ENCODE measurements around the gene ADAP1.
A peak's percentile ranks its signal among the peaks of the same experiment; 100 is the strongest.
"Not testable (repeated sequence)": the region's sequence is repeated elsewhere in the genome, so short reads cannot be mapped to it uniquely, and the experiment has no call there.

ADAP1 gene, protein sequence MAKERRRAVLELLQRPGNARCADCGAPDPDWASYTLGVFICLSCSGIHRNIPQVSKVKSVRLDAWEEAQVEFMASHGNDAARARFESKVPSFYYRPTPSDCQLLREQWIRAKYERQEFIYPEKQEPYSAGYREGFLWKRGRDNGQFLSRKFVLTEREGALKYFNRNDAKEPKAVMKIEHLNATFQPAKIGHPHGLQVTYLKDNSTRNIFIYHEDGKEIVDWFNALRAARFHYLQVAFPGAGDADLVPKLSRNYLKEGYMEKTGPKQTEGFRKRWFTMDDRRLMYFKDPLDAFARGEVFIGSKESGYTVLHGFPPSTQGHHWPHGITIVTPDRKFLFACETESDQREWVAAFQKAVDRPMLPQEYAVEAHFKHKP

DNA sequence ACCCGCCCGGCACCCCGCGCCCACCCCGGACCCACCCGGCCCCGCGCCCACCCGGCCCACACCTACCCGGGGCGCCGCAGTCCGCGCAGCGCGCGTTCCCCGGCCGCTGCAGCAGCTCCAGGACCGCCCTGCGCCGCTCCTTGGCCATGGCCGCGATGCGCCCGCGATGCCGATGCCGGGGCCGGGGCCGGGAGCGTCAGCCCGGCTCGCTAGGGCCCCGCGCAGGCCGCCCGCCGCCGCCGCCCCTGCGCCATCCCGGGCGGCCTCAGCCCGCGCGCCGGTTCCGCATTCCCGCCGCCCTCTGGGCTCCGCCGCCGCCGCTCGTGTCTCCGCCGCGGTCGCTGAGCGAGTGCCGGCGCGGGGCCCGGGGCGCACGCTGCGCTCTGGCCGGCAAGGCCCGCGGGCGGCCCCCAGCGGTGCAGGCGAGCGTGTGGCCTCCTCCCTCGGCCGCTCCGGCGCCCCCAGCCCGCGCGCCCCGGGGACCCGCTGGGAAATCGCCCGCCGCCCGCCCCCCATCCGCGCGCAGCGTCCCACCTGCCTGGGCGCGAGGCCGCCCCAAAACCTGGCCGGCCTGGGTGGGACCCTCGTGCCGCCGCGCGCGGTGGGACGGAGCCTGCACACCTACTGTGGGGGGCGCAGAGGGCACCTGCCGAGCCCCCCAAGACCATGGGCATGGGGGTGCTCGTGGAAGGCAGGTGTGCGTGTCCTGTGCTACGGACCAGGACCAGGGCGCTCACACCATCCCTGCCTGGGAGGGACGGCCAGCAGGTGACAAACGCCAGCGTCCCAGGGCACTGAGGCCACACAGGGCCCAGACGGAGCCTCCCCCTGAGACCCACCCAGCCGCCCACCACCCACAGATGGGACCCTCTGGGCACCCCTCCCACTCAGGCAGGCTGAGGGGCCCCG is at the start of gene ADAP1:
ADAP1 (minus strand) TSS at position 351 of the 909 bp plus-strand sequence; CDS start at position 148, 203 bp downstream.
- DNase-seq: no peak

DNA sequence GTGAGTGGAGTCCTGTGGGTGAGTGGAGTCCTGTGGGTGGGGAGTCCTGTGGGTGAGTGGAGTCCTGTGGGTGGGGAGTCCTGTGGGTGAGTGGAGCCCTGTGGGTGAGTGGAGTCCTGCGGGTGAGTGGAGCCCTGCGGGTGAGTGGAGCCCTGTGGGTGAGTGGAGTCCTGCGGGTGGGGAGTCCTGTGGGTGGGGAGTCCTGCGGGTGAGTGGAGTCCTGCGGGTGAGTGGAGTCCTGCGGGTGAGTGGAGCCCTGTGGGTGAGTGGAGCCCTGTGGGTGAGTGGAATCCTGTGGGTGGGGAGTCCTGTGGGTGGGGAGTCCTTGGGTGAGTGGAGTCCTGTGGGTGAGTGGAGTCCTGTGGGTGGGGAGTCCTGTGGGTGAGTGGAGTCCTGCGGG is 48.0 kb upstream of the ADAP1 start:
- not testable (repeated sequence) for DNase-seq

DNA sequence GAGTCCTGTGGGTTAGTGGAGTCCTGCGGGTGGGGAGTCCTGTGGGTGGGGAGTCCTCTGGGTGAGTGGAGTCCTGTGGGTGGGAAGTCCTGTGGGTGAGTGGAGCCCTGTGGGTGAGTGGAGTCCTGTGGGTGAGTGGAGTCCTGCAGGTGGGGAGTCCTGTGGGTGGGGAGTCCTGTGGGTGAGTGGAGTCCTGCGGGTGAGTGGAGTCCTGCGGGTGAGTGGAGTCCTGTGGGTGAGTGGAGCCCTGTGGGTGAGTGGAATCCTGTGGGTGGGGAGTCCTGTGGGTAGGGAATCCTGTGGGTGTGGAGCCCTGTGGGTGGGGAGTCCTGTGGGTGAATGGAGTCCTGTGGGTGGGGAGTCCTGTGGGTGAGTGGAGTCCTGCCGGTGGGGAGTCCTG is 47.5 kb upstream of the ADAP1 start:
- DNase-seq: not testable (repeated sequence)

DNA sequence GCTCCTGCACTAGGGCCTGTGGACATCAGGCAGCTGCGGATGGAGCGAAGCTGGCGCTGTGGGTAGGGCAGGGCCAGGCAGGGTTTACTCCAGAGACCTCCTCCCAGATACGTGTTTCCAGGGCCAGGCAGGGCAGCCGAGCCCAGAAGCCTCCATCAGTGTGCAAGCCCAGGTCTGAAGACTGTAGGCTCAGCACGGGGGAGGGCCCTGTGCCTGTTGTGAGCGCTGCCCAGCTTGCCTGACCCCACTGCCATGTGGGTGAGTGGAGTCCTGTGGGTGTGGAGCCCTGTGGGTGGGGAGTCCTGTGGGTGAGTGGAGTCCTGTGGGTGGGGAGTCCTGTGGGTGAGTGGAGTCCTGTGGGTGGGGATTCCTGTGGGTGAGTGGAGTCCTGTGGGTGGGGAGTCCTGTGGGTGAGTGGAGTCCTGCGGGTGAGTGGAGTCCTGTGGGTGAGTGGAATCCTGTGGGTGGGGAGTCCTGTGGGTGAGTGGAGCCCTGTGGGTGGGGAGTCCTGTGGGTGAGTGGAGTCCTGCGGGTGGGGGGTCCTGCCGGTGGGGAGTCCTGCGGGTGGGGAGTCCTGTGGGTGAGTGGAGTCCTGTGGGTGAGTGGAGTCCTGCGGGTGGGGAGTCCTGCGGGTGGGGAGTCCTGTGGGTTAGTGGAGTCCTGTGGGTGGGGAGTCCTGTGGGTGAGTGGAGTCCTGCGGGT is 46.7 kb upstream of the ADAP1 start:
- DNase-seq: not testable (repeated sequence)

DNA sequence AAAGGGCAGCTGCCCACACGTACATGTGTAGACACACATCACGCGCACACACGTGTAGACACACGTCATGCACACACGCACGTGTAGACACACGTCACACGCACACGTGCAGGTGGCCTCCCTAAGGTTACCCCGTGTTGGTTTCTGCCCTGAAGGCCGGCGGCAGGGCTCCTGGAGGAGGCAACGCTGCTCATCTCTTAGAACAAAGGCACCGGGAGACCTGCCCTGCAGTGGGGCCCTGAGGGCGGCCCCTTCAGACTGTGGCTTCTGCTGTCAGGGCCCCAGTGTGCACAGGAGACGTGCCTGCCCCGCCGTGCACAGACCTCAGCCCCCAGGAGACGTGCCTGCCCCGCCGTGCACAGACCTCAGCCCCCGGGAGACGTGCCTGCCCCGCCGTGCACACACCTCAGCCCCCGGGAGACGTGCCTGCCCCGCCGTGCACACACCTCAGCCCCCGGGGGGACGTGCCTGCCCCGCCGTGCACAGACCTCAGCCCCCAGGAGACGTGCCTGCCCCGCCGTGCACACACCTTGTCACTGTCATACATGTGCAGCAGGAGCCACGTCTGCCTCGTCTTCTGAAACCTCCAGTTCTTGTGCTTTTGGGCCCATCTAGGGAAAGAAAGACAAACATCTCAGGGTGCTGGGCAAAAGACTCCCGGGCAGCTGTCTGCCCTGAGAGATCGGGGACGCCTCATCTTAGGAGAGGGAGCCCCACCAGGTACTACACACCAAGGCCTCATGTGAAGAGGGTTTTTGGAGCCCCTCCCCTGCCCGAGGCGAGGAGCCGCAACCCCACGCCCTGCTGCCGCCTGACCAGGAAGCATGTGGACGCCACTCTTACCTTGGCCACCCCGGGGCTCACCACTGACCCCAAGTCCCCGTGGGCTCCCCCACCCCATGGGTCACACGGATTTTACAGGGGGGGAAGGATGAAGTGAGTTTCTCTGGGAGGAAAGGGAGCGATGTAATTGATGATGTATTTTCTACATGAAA is 45.8 kb upstream of the ADAP1 start:
- DNase-seq: no peak

DNA sequence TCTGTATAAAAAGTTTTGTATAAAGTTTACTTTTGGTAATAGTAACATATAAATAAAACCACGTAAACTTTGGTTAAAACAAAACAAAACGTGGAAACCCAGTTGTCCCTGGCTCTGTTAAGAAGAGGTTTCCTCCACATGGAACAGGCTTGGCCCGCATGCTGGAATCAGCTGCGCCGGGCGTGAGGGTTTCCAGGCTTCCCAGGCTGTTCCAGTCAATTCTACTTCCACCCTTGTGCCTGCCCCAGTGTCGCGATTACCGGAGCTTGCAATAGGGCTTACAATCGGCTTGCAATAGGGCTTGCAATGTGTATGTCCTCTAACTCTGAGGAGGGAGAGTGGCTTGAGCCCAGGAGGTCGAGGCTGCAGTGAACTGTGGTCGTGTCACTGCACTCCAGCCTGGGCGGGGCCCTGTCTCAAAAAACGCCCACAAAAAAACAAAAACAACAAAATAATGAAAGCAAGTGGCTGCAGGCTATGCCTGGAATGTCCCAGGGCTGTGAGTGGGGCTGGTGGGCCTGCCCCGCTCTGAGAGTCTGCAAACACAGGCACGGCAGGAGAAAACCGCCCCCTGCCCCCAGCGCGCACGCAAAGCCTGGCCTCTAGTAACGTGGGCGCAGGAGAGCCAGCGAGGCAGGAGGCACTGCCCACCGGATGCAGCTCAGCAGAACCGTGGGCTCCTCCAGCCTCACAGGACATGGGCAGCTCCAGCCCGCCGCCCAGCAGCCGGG is 44.8 kb upstream of the ADAP1 start:
- DNase-seq: no peak

DNA sequence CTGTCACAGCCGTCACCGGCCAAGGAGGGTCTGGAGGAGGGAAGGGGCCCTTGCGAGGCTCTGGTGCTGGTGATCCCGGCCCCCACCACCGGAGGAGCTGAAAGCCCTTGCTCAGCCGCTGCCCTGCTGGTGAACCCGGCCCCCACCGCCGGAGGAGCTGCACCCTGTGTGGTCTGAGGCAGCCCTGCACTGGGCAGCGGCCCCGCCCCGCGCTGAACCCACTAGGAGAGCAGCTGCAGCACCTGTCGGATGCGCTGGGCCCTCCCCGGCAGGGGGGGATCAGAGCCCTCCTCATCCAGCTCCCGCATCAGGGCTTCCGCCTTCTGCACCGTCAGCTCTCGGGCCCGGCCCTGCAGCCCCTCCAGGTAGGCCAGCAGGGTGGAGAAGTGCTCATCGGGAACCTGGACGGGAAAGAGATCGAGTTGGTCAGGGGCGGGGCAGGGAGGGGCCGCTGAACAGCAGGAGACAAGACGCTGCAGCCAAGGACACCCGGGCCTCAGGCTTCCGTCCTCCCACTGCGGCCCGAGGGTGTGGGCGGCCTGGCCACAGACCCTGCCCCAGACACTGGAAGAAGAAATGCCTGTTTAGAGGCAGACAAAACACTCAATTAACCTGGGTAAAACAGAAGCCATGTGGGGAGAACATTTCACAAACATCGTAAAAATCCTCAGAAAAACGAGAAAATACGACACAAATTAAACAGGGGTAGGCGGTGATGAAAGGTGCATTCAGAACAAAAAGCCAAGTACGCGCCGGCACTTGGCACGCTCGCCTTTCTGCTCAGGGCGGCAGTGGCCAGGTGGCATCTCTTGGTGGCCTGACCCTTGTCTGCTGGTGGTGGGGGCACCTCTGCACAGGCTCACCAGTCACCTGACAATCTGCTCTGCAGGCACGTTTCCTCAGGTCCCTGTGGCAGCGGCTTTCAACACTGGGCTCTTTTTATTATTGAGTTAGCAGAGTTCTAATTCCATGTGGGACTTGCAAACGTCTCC is 43.2 kb upstream of the ADAP1 start:
- no peak for DNase-seq

DNA sequence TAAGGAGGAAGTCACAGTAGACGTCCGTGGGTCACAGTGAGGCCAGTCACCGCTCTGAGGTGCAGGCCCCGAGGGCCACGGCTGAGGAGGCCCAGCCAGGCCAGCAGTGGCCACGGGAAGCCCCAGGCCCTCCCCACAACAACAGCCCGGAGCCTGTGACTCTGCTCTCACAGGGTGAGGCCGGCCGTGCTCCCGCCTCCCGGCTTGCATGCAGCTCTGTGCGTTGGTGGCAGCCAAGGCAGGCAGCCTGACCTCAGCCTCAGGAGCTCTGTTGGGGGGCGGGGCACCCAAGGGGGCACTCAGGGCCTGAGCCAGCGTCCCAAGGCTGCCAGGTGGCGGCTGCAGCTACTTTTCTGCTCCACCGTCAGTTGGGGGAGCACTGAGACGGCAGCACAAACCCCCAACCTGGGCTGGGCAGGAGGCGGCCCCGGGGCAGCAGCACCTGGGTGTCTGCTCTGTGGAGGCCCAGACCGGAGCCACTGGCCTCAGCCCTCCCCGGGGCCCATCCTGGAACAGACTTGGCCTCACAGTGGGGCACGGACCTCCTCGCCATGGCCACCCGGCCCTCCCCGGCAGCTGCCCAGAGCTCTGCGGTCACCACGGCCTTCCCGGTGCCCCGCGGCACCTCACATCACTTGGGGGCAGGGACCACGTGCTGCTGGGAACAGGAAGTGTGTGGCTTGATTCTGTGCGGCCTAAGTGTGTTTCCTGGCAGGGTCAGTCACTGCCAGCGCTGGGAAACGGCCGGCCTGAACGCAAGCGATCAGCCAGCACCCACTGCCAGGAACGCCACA is 41.8 kb upstream of the ADAP1 start:
- no peak for DNase-seq

DNA sequence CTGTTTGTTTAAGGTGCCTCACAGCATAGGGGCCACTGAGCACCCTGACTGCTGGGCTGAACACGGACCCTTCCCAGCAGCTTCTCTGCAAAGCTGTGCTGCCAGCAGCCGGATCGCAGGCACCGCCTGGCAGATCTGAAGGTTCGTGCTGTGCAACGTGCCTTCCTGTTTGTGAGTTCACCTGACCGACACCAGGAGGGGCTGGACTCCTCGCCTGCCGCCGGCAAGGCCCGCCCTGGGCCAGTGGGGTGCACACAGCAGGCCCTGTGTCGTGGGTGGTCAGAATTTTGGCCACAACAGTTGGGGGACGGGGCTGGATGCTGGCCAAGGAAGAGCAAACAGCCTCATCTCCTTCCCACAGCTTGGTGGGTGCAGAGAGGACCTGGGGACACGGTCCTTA is 41.1 kb upstream of the ADAP1 start:
- no peak for DNase-seq

DNA sequence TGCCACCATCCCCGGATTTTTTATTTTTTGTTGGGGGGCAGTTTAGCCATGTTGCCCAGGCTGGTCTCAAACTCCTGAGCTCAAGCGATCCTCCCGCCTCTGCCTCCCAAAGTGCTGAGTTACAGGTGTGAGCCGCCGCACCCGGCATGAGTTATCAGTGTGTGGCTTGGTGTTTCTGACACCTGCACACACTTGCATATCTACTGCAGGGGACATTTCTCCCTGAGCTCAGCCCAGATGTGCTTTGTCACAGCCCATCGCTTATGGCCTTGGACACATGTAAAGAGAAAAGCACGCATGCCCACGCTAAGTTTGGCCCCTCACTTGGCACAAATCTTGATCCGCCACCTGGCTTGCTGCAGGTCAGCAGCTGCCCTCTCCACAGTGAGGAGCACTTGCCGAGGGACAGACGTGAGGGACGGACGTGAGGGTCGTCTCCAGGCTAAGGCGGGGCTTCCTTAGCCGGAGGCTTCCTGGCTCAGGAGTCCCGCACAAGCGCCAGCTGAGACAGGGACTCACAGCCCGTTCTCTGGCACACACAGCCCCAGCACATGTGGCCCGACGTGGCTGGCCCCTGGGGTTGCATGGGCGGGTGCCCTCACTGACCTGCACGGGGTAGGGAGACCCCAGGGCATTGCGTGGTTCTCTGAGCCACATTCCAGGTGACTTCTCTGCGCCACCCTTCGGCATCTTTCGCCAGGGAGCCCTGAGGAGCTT is 40.3 kb upstream of the ADAP1 start:
- no peak for DNase-seq

DNA sequence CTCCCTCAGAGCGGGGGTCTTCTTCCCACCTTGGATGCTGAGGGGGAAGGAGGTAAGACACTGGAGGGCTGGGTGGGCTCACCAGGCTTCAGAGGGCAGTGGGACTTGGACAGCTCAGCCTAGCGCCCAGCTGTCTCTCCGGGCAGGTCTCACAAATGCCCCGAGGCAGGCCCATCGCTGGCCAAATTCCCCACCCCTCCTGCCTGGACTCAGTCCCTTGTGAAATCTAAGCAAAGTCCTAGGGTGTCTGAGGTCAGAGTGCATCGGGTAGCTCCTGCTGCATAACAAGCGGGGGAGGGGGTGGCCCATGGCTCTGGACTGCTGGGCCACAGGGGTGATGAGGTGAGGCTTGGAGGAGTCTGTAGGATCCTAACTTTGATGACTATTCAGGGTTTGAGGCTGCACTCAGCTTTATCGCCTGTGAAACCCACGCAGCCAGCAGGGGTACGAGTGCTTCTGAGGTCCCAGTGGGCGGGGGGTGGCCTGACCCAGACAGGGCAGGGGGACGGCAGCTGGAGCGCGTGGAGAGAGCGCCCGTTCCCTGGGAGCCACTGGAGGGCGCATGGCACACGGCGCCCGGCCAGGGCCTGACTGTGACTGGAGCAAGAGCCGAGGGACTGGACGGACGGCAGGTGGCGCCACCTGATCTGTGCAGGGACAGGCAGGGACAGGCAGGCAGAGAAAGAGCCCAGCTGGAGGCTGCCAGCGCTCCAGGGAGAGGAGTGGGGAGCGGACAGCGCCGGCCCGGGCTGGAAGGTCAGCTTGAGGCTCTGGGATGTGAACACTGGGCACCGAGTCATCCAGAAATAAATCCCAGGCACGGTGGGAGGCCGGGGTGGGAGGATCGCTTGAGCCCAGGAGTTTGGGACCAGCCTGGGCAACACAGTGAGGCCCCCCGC is 38.5 kb upstream of the ADAP1 start:
- DNase-seq: peak; percentile 66

DNA sequence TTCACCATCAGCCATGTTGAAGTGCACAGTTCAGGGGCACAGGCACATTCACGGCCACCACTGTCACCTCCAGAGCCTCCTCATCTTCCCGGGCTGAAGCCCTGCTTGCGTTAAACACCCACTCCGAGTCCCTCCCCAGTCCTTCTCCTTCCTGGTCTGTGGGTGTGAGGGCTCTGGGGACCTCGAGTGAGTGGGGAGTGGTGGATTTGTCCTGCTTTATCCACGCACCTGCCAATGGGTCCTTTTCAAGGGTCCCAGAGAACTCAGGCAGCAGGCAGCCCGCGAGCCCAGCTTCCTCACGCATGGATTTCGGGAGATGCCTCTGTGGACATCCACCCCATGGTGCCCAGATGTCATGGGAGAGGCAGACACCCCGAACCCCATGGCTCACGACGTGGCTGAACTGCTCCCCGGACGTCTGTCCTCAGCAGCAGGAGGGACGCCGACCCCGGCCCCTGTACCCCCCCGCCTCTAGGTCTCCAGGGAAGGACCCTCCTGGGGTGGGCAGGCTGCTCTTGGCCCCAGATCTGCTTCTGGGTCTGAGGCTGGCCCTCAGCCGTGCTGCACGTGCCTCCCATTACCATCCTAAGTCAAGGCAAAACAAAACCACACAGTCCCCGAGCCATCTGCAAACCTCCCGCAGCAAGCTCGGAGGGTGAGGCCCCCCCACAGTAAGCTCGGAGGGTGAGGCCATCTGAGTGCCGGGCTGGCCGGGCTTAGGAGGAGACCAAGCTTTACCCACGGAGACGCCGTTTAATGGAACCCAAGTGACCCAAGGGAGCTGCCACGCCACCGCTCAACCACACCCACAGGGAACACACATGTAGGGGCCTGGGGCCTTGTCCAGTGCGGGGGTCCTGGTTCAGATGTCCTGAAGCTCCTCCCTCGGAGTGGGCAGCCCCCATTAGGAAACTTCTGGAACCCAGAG is 37.5 kb upstream of the ADAP1 start:
- no peak for DNase-seq

DNA sequence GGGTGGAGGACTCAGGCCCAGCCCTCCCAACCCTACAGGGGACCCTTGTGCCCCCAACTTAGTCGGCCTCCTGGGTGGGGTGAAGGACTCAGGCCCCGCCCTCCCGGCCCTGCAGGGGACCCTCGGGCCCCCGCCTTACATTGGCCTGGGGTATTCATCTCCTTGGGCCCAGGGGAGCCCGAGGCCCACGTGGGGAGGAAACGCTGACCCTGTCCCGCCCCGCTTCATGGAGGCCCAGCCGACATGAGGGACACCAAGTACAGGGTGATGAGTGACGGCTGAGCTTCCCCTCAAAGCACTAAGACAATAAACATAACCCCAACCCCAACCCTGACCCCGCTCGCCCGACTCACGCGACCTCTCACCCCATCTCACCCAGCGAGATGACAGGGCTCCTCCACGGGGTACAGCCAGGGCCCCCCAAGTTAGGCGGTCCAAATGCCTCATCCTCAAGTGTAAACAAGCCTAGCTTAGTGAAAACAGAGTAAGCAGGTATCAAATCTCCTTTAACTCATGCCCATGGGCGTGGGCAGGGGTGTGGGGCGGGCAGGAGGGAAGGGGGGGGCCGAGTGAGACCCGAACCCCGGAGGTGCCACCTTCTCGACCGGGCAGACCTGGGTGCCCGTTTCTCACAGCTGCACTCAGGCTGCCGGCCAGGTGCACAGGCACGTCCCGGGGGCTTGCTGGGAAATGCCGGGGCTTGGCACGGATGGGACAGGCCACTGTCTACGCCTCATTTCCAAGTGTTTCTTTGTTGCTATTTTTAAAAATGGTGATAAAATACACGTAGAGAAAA is 36.7 kb upstream of the ADAP1 start:
- DNase-seq: no peak

DNA sequence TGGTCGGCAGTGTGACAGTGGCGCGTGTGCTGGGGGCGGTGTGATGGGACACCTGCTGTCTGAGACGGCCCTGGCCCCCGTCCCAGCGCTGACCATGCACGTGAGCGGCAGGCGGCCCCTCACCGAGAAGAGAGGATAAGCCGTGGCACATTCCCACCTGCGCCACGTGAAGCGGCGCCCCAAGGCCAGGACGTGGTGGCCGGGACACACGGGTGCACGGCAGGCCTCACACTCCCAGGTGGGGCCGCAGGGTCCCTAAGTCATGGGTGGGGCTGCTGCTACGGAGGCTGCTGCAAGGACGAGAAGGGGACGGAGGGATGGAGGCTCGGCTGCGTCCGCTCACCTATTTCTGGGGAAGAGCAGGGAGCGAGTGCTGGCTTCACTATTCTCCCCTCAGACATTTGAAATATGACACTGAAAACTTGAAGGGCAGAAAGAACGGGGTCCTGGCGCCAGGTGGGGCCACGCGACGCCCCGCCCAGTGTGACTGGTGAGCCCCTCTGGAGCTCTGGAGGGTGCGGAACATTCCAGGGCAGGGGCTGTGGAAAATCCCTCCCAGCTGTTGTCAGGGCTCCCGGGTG is 36.0 kb upstream of the ADAP1 start:
- no peak for DNase-seq

DNA sequence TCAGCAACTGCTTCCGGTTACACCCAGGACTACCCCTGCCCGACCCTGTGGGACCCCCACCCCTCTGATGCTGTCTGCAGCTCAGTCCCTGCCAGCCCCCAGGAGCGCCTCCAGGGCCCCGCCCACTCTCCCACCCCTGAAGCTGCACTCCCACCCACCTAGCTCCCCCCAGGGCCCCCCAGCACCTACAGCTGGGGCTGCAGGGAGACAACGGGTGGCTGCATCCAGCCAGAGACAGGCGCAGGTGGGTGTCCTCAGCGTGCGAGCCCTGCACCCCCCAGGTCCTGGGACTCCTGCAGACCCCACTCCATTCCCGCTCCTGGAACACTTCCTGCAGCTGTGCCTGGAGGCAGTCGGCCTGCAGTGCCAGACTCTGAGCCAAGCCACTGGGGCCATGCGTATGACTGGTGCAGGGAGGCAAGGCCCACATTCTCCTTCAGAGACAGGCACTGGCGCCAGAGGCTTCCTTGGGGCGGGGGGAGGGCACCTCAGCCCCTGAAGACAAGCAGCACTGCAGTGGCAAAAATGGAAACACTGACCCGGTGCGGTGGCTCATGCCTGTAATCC is 34.6 kb upstream of the ADAP1 start:
- DNase-seq: no peak
